RCC 7860 (cell line): ENCODE data around the gene RPUSD1.
"Not testable (repeated sequence)": the region's sequence is repeated elsewhere in the genome, so short reads cannot be mapped to it uniquely, and the experiment has no call there.

Experiments used
- DNase-seq: peaks from one replicate; pipeline ENCODE4 v3.0.0-alpha.2; 2015; ENCODE audit warnings: low spot score
- FAIRE-seq: peaks from 2 replicates; lab custom pipeline; 2012; peaks lifted over from hg19 to GRCh38; lab: Jason Lieb, UNC

Gene RPUSD1

DNA sequence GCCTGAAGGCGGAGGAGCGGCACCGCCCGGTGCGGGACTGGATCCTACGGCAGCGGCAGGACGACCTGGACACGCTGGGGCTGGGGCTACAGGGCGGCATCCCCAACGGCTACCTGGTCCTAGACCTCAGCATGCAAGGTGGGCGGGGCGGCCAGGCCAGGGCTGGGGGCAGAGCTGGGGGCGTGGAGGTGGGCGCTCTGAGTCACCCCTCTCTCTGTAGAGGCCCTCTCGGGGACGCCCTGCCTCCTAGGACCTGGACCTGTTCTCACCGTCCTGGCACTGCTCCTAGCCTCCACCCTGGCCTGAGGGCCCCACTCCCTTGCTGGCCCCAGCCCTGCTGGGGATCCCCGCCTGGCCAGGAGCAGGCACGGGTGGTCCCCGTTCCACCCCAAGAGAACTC lies 19.8 kb downstream of the RPUSD1 start:
- DNase-seq (no peak), FAIRE-seq (no peak)

DNA sequence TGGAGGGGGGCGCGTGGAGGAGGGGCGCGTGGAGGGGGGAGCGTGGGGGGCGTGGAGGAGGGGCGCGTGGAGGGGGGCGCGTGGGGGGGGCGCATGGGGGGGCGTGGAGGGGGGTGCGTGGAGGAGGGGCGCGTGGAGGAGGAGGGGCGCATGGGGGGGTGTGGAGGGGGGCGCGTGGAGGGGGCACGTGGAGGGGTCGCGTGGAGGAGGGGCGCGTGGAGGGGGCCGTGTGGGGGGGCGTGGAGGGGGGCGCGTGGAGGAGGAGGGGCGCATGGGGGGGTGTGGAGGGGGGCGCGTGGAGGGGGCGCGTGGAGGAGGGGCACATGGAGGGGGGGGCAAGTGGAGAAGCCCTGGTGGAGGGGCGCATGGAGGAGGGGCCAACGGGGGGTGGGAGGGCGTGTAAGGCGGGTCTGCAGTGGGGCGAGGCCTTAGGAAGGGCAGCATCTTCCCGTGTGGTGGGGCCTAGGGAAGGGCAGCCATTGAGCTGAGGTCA lies 20.4 kb downstream of the RPUSD1 start:
- FAIRE-seq (no peak), DNase-seq (no peak)

DNA sequence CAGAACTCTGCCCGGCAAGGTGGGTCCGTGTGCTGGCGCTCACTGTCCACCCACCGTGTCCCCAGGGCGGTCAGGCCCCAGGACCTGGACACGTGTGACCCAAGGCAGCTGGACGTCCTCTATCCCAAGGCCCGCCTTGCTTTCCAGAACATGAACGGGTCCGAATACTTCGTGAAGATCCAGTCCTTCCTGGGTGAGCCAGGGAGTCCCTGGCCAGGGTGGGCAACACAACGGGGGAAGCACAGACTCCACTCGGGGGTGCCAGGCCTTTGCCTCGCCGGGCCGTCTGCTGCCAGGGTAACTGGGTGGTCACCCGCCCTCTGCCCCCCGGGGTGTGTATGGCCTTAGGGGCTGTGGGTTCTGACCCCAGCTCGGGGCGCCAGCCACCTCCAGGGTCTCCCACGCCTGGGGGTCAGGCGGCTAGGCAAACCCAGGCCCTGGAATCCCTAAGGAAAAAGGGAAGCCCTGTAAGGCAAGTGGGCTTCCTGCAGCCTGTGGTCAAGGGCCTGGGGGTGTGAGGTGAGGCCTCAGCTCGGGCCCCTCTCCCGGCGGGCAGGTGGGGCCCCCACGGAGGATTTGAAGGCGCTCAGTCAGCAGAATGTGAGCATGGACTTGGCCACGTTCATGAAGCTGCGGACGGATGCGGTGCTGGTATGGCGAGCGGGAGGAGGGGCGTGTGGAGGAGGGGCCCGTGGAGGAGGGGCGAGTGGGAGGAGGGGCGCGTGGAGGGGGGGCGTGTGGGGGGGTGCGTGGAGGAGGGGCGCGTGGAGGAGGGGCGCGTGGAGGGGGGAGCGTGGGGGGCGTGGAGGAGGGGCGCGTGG lies 21.2 kb downstream of the RPUSD1 start:
- FAIRE-seq (no peak), DNase-seq (no peak)

- no peak for FAIRE-seq
Observed at GRCh38 chr16:766008-766819, 22.0 kb downstream of the RPUSD1 start.

GRCh38 chr16:765488-765865 lies 22.7 kb downstream of the RPUSD1 start:
- no peak for FAIRE-seq
- no peak for DNase-seq

More at GRCh38 chr16:766008-766819, 22.0 kb downstream of the RPUSD1 start:
- DNase-seq, result no peak

GRCh38 chr16:764848-765487 lies 23.2 kb downstream of the RPUSD1 start:
- DNase-seq, result no peak
- FAIRE-seq, result no peak

- DNase-seq, result no peak
- FAIRE-seq, result no peak
Observed at GRCh38 chr16:764184-764750, 23.9 kb downstream of the RPUSD1 start.

DNA sequence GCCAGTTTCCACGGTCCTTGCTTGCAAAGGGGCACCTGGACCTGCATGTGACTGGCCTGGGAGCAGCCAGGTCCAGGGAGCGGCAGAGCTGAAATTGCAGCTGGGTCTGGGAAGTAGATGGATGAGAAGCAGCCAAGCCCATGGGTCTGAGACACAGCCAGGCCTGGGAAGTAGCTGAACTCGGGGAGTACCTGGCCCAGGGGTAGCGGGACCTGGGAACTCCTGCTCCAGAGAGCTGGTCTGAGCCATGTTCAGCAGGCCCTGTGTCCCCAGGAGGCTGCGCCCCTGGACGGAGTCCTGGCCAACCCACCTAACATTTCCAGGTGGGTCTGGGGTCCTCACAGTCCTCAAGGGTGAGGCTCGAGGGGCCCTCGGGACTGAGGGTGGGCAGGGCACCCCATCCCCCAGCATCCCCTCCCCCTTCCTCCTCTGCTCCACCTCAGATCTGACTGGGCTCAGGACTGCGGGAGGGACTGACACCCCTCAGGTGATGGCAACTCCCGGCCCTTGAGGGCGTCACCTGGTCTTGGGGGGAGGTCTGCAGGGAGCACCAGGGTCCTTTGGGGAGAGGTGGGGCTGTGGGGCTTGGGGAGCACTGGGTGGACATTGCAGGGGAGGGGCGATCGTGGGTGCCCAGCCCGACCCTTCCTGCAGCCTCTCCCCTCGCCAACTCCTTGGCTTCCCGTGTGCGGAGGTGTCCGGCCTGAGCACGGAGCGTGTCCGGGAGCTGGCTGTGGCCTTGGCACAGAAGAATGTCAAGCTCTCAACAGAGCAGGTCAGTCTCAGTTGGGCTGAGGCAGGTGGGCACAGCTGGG lies 24.6 kb downstream of the RPUSD1 start:
- FAIRE-seq (no peak), DNase-seq (no peak)

GRCh38 chr16:762595-763268 lies 25.4 kb downstream of the RPUSD1 start:
- FAIRE-seq, result no peak
- no peak for DNase-seq

GRCh38 chr16:761625-762513 lies 26.3 kb downstream of the RPUSD1 start:
- FAIRE-seq (no peak), DNase-seq (no peak)

DNA sequence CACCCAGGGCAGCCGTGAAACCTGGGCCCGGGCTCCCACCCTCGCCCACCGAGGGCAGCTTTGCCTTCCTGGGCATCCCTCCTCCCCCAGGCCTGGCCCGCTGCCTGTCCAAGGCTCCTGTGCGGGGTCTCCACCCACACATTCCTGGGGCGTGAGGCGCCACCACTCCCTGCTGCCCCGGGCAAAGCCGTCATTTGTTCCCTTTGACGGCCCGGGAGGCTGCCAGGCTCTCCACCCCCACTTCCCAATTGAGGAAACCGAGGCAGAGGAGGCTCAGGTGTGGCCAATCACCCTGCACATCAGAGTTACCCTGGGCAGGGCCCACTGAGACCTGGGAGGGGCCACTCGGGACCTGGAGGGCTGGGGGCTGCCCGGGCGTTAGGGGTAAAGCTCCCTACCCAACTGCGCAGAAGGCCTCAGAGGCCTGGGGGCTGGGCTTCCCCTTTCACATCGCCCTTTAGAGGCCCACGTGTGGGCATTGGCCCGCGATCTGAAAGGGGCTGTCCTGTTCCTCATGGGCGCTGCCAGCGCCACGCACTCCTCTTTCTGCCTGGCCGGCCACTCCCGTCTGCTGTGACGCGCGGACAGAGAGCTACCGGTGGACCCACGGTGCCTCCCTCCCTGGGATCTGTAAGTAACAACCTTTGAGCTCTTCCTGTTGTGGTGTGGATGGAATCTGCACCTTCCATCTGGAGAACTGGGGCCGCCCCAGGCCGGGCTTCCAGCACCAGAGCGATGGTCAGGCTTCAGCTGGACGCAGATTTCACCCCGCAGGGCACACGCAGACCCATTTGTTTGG lies 27.4 kb downstream of the RPUSD1 start, which contains the start of gene MSLN:
TSS of gene MSLN (plus strand) at position 190 of the 799 bp plus-strand sequence. CDS start 1,947 bp downstream, outside the sequence.
- no peak for DNase-seq
- FAIRE-seq, result no peak

DNA sequence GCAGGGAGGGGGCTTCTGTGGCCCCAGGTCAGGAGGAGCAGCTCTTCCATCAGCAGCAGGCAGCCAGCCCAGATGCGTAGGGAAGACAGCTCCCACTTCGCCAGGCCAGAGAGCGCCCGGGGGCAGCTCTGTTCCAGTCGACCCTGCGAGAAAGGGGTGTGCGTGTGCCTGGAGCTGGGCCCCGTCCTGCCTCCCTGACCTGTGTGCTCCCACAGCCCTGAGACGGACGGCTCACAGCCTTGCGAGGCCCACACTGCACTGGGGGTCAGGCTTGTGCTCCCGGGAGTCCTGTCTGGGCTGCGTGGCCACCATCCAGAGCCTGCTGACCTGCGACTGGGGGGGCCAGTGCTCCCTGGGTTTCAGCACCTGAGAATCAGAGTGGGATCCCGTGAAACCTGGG lies 28.1 kb downstream of the RPUSD1 start:
- no peak for FAIRE-seq
- DNase-seq, result no peak

DNA sequence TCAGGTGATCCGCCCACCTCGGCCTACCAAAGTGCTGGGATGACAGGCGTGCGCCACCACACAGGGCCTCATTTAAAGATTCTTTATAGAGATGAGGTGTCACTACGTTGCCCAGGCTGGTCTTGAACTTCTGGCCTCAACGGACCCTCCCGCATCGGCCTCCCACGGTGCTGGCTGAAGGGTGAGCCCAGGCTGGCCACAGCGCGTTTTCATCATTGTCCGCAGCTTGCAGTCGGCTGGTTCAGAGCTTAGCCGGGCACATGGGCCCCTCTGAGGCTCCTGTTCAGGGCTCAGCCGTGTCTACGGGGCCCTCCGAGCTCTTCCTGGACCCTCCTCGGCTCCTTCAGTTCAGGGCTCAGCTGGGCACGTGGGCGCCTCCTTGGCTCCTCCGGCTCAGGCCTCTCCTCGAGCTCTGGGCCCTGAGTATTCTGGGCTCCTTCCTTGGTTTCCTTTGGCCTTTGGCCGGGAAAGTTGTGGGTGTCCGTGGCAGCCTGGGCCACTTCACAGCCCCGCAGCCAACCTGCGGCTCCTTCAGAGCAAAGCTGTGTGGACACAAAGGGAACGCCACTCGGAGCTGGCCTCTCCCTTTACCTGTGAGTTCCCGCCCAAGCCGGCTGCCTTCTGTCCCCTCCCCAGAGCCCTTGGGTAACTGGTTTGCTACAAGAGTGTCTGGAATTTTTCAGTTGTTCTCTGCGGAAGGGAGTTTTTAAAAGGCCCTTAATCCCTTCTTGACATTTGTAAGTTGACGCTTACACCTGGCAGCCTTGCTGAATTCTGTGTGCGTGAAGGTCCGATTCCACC lies 28.9 kb downstream of the RPUSD1 start:
- FAIRE-seq (no peak), DNase-seq (no peak)

- DNase-seq (no peak), FAIRE-seq (no peak)
Observed at GRCh38 chr16:756428-756827, 31.8 kb downstream of the RPUSD1 start.

- DNase-seq, result no peak
- no peak for FAIRE-seq
Observed at GRCh38 chr16:754656-755055, 33.5 kb downstream of the RPUSD1 start.

- not testable (repeated sequence) for DNase-seq, FAIRE-seq
Observed at GRCh38 chr16:754121-754607, 34.0 kb downstream of the RPUSD1 start.

DNA sequence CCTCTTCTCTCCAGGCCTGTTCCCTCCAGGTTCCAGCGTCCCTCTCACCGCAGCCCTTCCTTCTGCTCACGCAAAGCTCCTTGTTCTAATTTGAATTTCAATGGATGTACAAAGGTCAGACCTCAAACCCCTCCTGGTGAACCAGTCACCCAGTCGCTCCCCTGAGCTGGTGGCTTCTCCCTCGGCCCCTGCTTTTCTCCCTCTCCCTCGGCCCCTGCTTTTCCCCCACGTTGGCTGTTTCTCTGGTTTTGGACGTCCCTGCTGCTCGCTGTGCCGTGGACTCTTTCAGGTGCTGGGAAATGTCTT lies 36.2 kb downstream of the RPUSD1 start:
- DNase-seq (no peak), FAIRE-seq (no peak)
